GM18861 (cell line): ENCODE results near the gene LAMA3.
A peak's percentile ranks its signal among the peaks of the same experiment; 100 is the strongest.
"Not testable (repeated sequence)": the region's sequence is repeated elsewhere in the genome, so short reads cannot be mapped to it uniquely, and the experiment has no call there.

ENCODE experiments used
- ATAC-seq: cut with Tn5 transposase; IDR thresholded peaks from one replicate; pipeline ENCODE4 v1.9.1; 2021; ENCODE audit not compliant: unreplicated experiment

Gene LAMA3

GRCh38 chr18:23725827-23726661, 36.8 kb downstream of the LAMA3 start:
- ATAC-seq, result no peak

GRCh38 chr18:23727707-23728493, 38.6 kb downstream of the LAMA3 start:
- no peak for ATAC-seq

- ATAC-seq, result no peak
These were observed 41.6 kb downstream of the LAMA3 start for GRCh38 chr18:23730857-23731256.

- ATAC-seq, result no peak
These were observed 42.6 kb downstream of the LAMA3 start for GRCh38 chr18:23731861-23732260.

GRCh38 chr18:23732439-23732838, 43.2 kb downstream of the LAMA3 start:
- no peak for ATAC-seq

- not testable (repeated sequence) for ATAC-seq
These were observed 44.0 kb downstream of the LAMA3 start for GRCh38 chr18:23733265-23733664.

- ATAC-seq, result no peak
These were observed 44.6 kb downstream of the LAMA3 start for GRCh38 chr18:23733895-23734294.

GRCh38 chr18:23735021-23735464, 45.8 kb downstream of the LAMA3 start:
- peak; percentile 69 for ATAC-seq

GRCh38 chr18:23737578-23737977, 48.3 kb downstream of the LAMA3 start:
- no peak for ATAC-seq

- no peak for ATAC-seq
These were observed 48.9 kb downstream of the LAMA3 start for GRCh38 chr18:23738151-23738550.

GRCh38 chr18:23738575-23738974, 49.3 kb downstream of the LAMA3 start:
- ATAC-seq, result no peak

- ATAC-seq, result no peak
These were observed 51.0 kb downstream of the LAMA3 start for GRCh38 chr18:23740105-23740830.

GRCh38 chr18:23741967-23742366, 52.7 kb downstream of the LAMA3 start:
- ATAC-seq, result not testable (repeated sequence)

- no peak for ATAC-seq
These were observed 54.6 kb downstream of the LAMA3 start for GRCh38 chr18:23743733-23744333.

GRCh38 chr18:23745366-23745765, 56.1 kb downstream of the LAMA3 start:
- ATAC-seq, result no peak

- ATAC-seq, result no peak
These were observed 57.6 kb downstream of the LAMA3 start for GRCh38 chr18:23746851-23747250.

- no peak for ATAC-seq
These were observed 63.1 kb downstream of the LAMA3 start for GRCh38 chr18:23752363-23752762.

GRCh38 chr18:23752796-23753195, 63.5 kb downstream of the LAMA3 start:
- no peak for ATAC-seq

- ATAC-seq, result no peak
These were observed 67.6 kb downstream of the LAMA3 start for GRCh38 chr18:23756590-23757436.

- no peak for ATAC-seq
These were observed 68.1 kb downstream of the LAMA3 start for GRCh38 chr18:23757437-23757733.
